ENCODE data around the gene SCARB1.

- TF ChIP-seq CTCF (IDR thresholded peaks at IDR 0.05) (no peak), POLR2A (IDR thresholded peaks at IDR 0.05) (no peak)
These were observed 74.6 kb downstream of the SCARB1 start for GRCh38 chr12:124788936-124789555.

Data from right lobe of liver (tissue), 4 donors.